Neuronal stem cell (in vitro differentiated cells): ENCODE measurements around the gene EFNA5.

ENCODE experiments used
- DNase-seq: peaks from one replicate; pipeline ENCODE4 v3.0.0-alpha.2; 2013; ENCODE audit warnings: low spot score
- H2AFZ ChIP-seq: one replicate; pipeline ENCODE4 v1.6.1; 2013; ENCODE audit warnings: mild to moderate bottlenecking, low read length, inconsistent platforms
- H2AK5ac ChIP-seq: 2 replicates; pipeline ENCODE4 v1.6.1; 2013; ENCODE audit warnings: low read depth, mild to moderate bottlenecking, inconsistent platforms, low read length, moderate library complexity, mixed read lengths
- H2BK120ac ChIP-seq: 2 replicates; pipeline ENCODE4 v1.6.1; 2013; ENCODE audit warnings: low read depth, mild to moderate bottlenecking, inconsistent platforms, low read length, moderate library complexity, mixed read lengths
- H2BK12ac ChIP-seq: one replicate; pipeline ENCODE4 v1.6.1; 2013; ENCODE audit warnings: low read length, inconsistent platforms
- H2BK15ac ChIP-seq: 2 replicates; pipeline ENCODE4 v1.6.1; 2013; ENCODE audit warnings: mild to moderate bottlenecking, low read length, inconsistent platforms, mixed read lengths
- H2BK5ac ChIP-seq: one replicate; pipeline ENCODE4 v1.6.1; 2013; ENCODE audit warnings: inconsistent platforms, mild to moderate bottlenecking, low read length, moderate library complexity
- H3K14ac ChIP-seq: one replicate; pipeline ENCODE4 v1.6.1; 2013; ENCODE audit warnings: low read length, inconsistent platforms
- H3K18ac ChIP-seq: 2 replicates; pipeline ENCODE4 v1.6.1; 2013; ENCODE audit warnings: low read length, inconsistent platforms
- H3K23ac ChIP-seq: 2 replicates; pipeline ENCODE4 v1.6.1; 2013; ENCODE audit warnings: low read depth, mild to moderate bottlenecking, mixed read lengths, low read length, inconsistent platforms; ENCODE audit not compliant: poor library complexity
- H3K27ac ChIP-seq: replicated peaks from 3 replicates; pipeline ENCODE4 v1.5.1; 2013; ENCODE audit warnings: low read length, inconsistent platforms
- H3K27me3 ChIP-seq, 3 experiments: 2 replicates each; pipeline ENCODE4 v1.6.1; 2013; ENCODE audit warnings: low read length in 3 of 3, mild to moderate bottlenecking in 2 of 3, inconsistent platforms in 1 of 3, low read depth in 1 of 3, mixed read lengths in 1 of 3, moderate library complexity in 1 of 3; ENCODE audit not compliant: control insufficient read depth in 3 of 3, insufficient read depth in 3 of 3
- H3K36me3 ChIP-seq, 2 donors: replicated peaks in 1 of 2; 2 replicates each; pipeline ENCODE4 v1.6.1; 2013; ENCODE audit warnings: low read length in 2 of 2; ENCODE audit not compliant: control insufficient read depth in 2 of 2, insufficient read depth in 2 of 2
- H3K4ac ChIP-seq: 2 replicates; pipeline ENCODE4 v1.6.1; 2013; ENCODE audit warnings: inconsistent platforms, mild to moderate bottlenecking, low read length, moderate library complexity
- H3K4me1 ChIP-seq, 2 donors: 1 replicate in 1 of 2; 2 replicates in 1 of 2; pipeline ENCODE4 v1.6.1; 2013; ENCODE audit warnings: low read length in 2 of 2, low read depth in 1 of 2; ENCODE audit not compliant: control insufficient read depth in 2 of 2, insufficient read depth in 1 of 2
- H3K4me2 ChIP-seq: one replicate; pipeline ENCODE4 v1.6.1; 2013; ENCODE audit warnings: mild to moderate bottlenecking, low read length, inconsistent platforms; ENCODE audit not compliant: insufficient read depth, poor library complexity, severe bottlenecking
- H3K4me3 ChIP-seq, 2 donors: 2 replicates each; pipeline ENCODE4 v1.5.1; 2013; ENCODE audit warnings: low read length in 2 of 2, mild to moderate bottlenecking in 2 of 2, inconsistent platforms in 1 of 2, moderate library complexity in 1 of 2
- H3K79me1 ChIP-seq: one replicate; pipeline ENCODE4 v1.6.1; 2013; ENCODE audit warnings: low read depth, mild to moderate bottlenecking, inconsistent platforms, low read length, moderate library complexity
- H3K9ac ChIP-seq: one replicate; pipeline ENCODE4 v1.6.1; 2013; ENCODE audit warnings: mild to moderate bottlenecking, low read depth, low read length, inconsistent platforms; ENCODE audit not compliant: poor library complexity
- H3K9me3 ChIP-seq, 2 donors: replicated peaks in 1 of 2; 2 replicates each; pipeline versions ENCODE3 to v1.6.1; 2013; ENCODE audit warnings: low read length in 2 of 2, mild to moderate bottlenecking in 2 of 2, inconsistent platforms in 1 of 2, low read depth in 1 of 2, mixed read lengths in 1 of 2, moderate library complexity in 1 of 2; ENCODE audit not compliant: control insufficient read depth in 2 of 2, insufficient read depth in 1 of 2
- H4K8ac ChIP-seq: one replicate; pipeline ENCODE4 v1.6.1; 2013; ENCODE audit warnings: low read depth, mild to moderate bottlenecking, inconsistent platforms, low read length, moderate library complexity
- H4K91ac ChIP-seq: one replicate; pipeline ENCODE4 v1.6.1; 2013; ENCODE audit warnings: low read length, low read depth, mild to moderate bottlenecking, inconsistent platforms; ENCODE audit not compliant: poor library complexity
- WGBS, 2 donors: extraction: QIAGEN DNeasy Blood & Tissue Kit; methylation state at CpG; one replicate each; pipeline ENCODE4 v1.1.7; 2013; ENCODE audit warnings: missing lambda C conversion rate in 2 of 2, mixed read lengths in 1 of 2; ENCODE audit not compliant: insufficient read length in 2 of 2, insufficient replicate concordance in 1 of 2; ENCODE audit errors: extremely low coverage in 2 of 2; 5-methylcytosine and 5-hydroxymethylcytosine counted together

The EFNA5 gene

GRCh38 chr5:107398703-107399102 is 272.0 kb downstream of the EFNA5 start:
- Histone ChIP-seq H3K27ac (no peak overlapping the region), H3K4me2 (no peak overlapping the region)

DNA sequence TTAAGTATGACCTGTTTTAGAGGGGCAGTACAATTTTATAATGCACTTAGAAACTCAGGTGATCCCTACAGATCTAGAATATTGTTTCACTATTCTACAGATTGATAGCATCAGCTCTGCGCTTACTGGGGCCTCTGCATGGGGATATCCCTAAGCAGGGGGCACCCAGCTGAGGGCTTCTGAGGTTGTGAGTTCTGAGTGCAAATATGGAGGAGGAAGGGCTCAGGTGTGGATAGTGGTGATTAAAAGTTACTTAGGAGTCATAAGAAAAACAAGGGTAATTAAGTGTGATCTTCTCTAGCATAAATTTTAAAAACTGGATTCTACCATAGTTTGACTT is 274.4 kb downstream of the EFNA5 start:
- Histone ChIP-seq H3K23ac (no peak overlapping the region), H3K79me1 (no peaks in the 10 kb centered on the region), H2AK5ac (no peak overlapping the region), H4K8ac (no peak overlapping the region), H3K4me2 (no peak overlapping the region), H3K36me3 (peaks cover 0 to 11% of the 10 kb centered on the region in 2 donors), H3K4me3 (no peak overlapping the region), H3K9ac (no peak overlapping the region), H2AFZ (no peak overlapping the region), H3K4ac (no peak overlapping the region), H3K14ac (no peak overlapping the region), H2BK5ac (no peak overlapping the region), H2BK15ac (no peak overlapping the region), H3K27me3 (no peaks in the 10 kb centered on the region), H3K9me3 (no peaks in the 10 kb centered on the region), H2BK12ac (no peak overlapping the region), H2BK120ac (no peak overlapping the region), H3K27ac (no peak overlapping the region), H4K91ac (no peak overlapping the region), H3K4me1 (peaks cover 9 to 23% of the 10 kb centered on the region in 2 donors), H3K18ac (no peak overlapping the region)
- no CpG with 5 or more reads among the region's 1 CpG for WGBS, 2 donors
- no peak for DNase-seq

More at GRCh38 chr5:107398703-107399102, 272.0 kb downstream of the EFNA5 start:
- Histone ChIP-seq H3K9me3 (no peaks in the 10 kb centered on the region), H3K4me1 (peaks cover 11 to 44% of the 10 kb centered on the region in 2 donors), H3K4ac (no peak overlapping the region), H2AK5ac (no peak overlapping the region), H3K23ac (no peak overlapping the region), H2AFZ (no peak overlapping the region), H2BK12ac (no peak overlapping the region), H2BK120ac (no peak overlapping the region), H3K4me3 (no peak overlapping the region), H2BK5ac (no peak overlapping the region), H4K91ac (no peak overlapping the region), H3K79me1 (no peaks in the 10 kb centered on the region), H3K18ac (no peak overlapping the region), H4K8ac (no peak overlapping the region), H2BK15ac (no peak overlapping the region), H3K27me3 (no peaks in the 10 kb centered on the region), H3K14ac (no peak overlapping the region), H3K9ac (no peak overlapping the region), H3K36me3 (peaks cover 0 to 6% of the 10 kb centered on the region in 2 donors)
- no peak for DNase-seq
- no CpG with 5 or more reads among the region's 3 CpGs for WGBS, 2 donors

- Histone ChIP-seq H4K8ac (no peak overlapping the region), H2AK5ac (no peak overlapping the region), H2BK12ac (no peak overlapping the region), H3K9me3 (no peaks in the 10 kb centered on the region), H3K14ac (no peak overlapping the region), H3K4me3 (no peak overlapping the region), H4K91ac (no peak overlapping the region), H3K4me2 (no peak overlapping the region), H3K36me3 (peaks cover 0 to 14% of the 10 kb centered on the region in 2 donors), H3K27me3 (no peaks in the 10 kb centered on the region), H3K79me1 (no peaks in the 10 kb centered on the region), H3K18ac (no peak overlapping the region), H3K23ac (no peak overlapping the region), H2BK15ac (no peak overlapping the region), H3K9ac (no peak overlapping the region), H2AFZ (no peak overlapping the region), H2BK5ac (no peak overlapping the region), H3K27ac (no peak overlapping the region), H3K4me1 (peaks cover 9 to 17% of the 10 kb centered on the region in 2 donors), H2BK120ac (no peak overlapping the region), H3K4ac (no peak overlapping the region)
- WGBS, 2 donors, result no CpG with 5 or more reads among the region's 5 CpGs
- DNase-seq, result no peak
These were observed 274.9 kb downstream of the EFNA5 start for GRCh38 chr5:107395632-107396350.

- Histone ChIP-seq H2AK5ac (no peak overlapping the region), H3K4me2 (no peak overlapping the region), H2BK5ac (no peak overlapping the region), H3K4me3 (no peak overlapping the region), H3K27ac (no peak overlapping the region), H4K91ac (no peak overlapping the region), H3K4me1 (peaks cover 12 to 18% of the 10 kb centered on the region in 2 donors), H3K18ac (no peak overlapping the region), H2BK15ac (no peak overlapping the region), H3K4ac (no peak overlapping the region), H3K79me1 (no peaks in the 10 kb centered on the region), H3K36me3 (peaks cover 0 to 14% of the 10 kb centered on the region in 2 donors), H2BK12ac (no peak overlapping the region), H3K9me3 (no peaks in the 10 kb centered on the region), H2BK120ac (no peak overlapping the region), H3K23ac (no peak overlapping the region), H4K8ac (no peak overlapping the region), H2AFZ (no peak overlapping the region), H3K9ac (no peak overlapping the region), H3K27me3 (no peaks in the 10 kb centered on the region), H3K14ac (no peak overlapping the region)
- no CpG with 5 or more reads among the region's 2 CpGs for WGBS, 2 donors
- no peak for DNase-seq
These were observed 276.9 kb downstream of the EFNA5 start for GRCh38 chr5:107393851-107394250.
